Measurements from ENCODE around the gene DISP3. TPM values are rescaled to one million over a fixed set of nuclear protein-coding genes. Genes with fewer than 3 reads are reported as not detected.

The DISP3 gene
- total RNA-seq, 2 experiments from 2014 or later, result 0.97 to 1.7 TPM

GRCh38 chr1:11514366-11514765, 35.4 kb downstream of the DISP3 start:
- no peaks in the 10 kb centered on the region for H3K9me2 ChIP-seq (ENCODE audit: insufficient read depth, low read length)
- no peak for DNase-seq (ENCODE audit: low spot score)
- CTCF ChIA-PET (ENCODE audit: unreplicated experiment), result no interaction called here

GRCh38 chr1:11515368-11516300, 36.7 kb downstream of the DISP3 start:
- H3K4me3 ChIP-seq (ENCODE audit: low read depth, low read length, poor library complexity, severe bottlenecking), result no peak overlapping the region
- H2AFZ ChIP-seq (ENCODE audit: low read length), result no peak overlapping the region
- CTCF ChIA-PET (ENCODE audit: unreplicated experiment), result no interaction called here
- H3K9me3 ChIP-seq (ENCODE audit: low read length), result no peaks in the 10 kb centered on the region
- H3K27ac ChIP-seq (ENCODE audit: low read depth, low read length, poor library complexity, severe bottlenecking), result no peak overlapping the region
- TF ChIP-seq CTCF (conservative IDR thresholded peaks at IDR 0.05; ENCODE audit: low read length) (no peak), EZH2phosphoT487 (IDR thresholded peaks at IDR 0.05; ENCODE audit: borderline replicate concordance, low read depth, low read length) (no peak)
- no peaks in the 10 kb centered on the region for H3K36me3 ChIP-seq (ENCODE audit: insufficient read depth, low read length)
- no peaks in the 10 kb centered on the region for H4K20me1 ChIP-seq (ENCODE audit: insufficient read depth, low read length)
- no peak for DNase-seq (ENCODE audit: low spot score)
- POLR2A ChIA-PET, result no interaction called here
- intact Hi-C loops (cut with micrococcal nuclease; ENCODE audit: unreplicated experiment), result no loop called here
- no peak overlapping the region for H3K4me2 ChIP-seq (ENCODE audit: low read length)
- no peaks in the 10 kb centered on the region for H3K79me2 ChIP-seq (ENCODE audit: insufficient read depth, low read depth, low read length)
- no peaks in the 10 kb centered on the region for H3K4me1 ChIP-seq (ENCODE audit: insufficient read depth, low read length, poor library complexity, severe bottlenecking)
- BruUV-seq (replicated peaks), result no TSS peak
- H3K9me2 ChIP-seq (ENCODE audit: insufficient read depth, low read length), result no peaks in the 10 kb centered on the region

More at GRCh38 chr1:11514366-11514765, 35.4 kb downstream of the DISP3 start:
- no peaks in the 10 kb centered on the region for H3K36me3 ChIP-seq (ENCODE audit: insufficient read depth, low read length)
- TF ChIP-seq EZH2phosphoT487 (IDR thresholded peaks at IDR 0.05; ENCODE audit: borderline replicate concordance, low read depth, low read length) (no peak), CTCF (conservative IDR thresholded peaks at IDR 0.05; ENCODE audit: low read length) (no peak)
- H3K4me2 ChIP-seq (ENCODE audit: low read length), result no peak overlapping the region
- BruUV-seq (replicated peaks), result no TSS peak
- H2AFZ ChIP-seq (ENCODE audit: low read length), result no peak overlapping the region
- no peaks in the 10 kb centered on the region for H3K79me2 ChIP-seq (ENCODE audit: insufficient read depth, low read depth, low read length)
- H3K27ac ChIP-seq (ENCODE audit: low read depth, low read length, poor library complexity, severe bottlenecking), result no peak overlapping the region
- intact Hi-C loops (cut with micrococcal nuclease; ENCODE audit: unreplicated experiment), result no loop called here
- no peak overlapping the region for H3K4me3 ChIP-seq (ENCODE audit: low read depth, low read length, poor library complexity, severe bottlenecking)
- H3K4me1 ChIP-seq (ENCODE audit: insufficient read depth, low read length, poor library complexity, severe bottlenecking), result no peaks in the 10 kb centered on the region
- no peaks in the 10 kb centered on the region for H4K20me1 ChIP-seq (ENCODE audit: insufficient read depth, low read length)
- no peaks in the 10 kb centered on the region for H3K9me3 ChIP-seq (ENCODE audit: low read length)
- POLR2A ChIA-PET, result no interaction called here
